Stomach smooth muscle (tissue), 2 donors: ENCODE measurements around the gene QKI.

Experiments used
- H3K27ac ChIP-seq: one replicate; pipeline ENCODE4 v1.7.0; 2013; ENCODE audit warnings: mild to moderate bottlenecking, low read length, inconsistent platforms
- H3K27me3 ChIP-seq, 2 donors: one replicate each; pipeline ENCODE4 v1.7.0; 2013; ENCODE audit warnings: low read length in 2 of 2; ENCODE audit not compliant: insufficient read depth in 2 of 2, control insufficient read depth in 1 of 2
- H3K36me3 ChIP-seq, 2 donors: one replicate each; pipeline ENCODE4 v1.7.0; 2013; ENCODE audit warnings: low read length in 2 of 2; ENCODE audit not compliant: control insufficient read depth in 2 of 2, insufficient read depth in 2 of 2
- H3K4me1 ChIP-seq: one replicate; pipeline ENCODE4 v1.7.0; 2013; ENCODE audit warnings: low read length; ENCODE audit not compliant: control insufficient read depth, insufficient read depth
- H3K4me3 ChIP-seq, 2 donors: one replicate each; pipeline ENCODE4 v1.7.0; 2013; ENCODE audit warnings: low read length in 2 of 2
- H3K9ac ChIP-seq, 2 donors: one replicate each; pipeline ENCODE4 v1.7.0; 2013; ENCODE audit warnings: low read length in 2 of 2, mild to moderate bottlenecking in 1 of 2
- H3K9me3 ChIP-seq, 2 donors: one replicate each; pipeline ENCODE4 v1.7.0; 2013; ENCODE audit warnings: low read length in 2 of 2; ENCODE audit not compliant: control insufficient read depth in 2 of 2
- donor health status: healthy.
- donor health status: Pancreatic carcinoma.

The QKI gene

DNA sequence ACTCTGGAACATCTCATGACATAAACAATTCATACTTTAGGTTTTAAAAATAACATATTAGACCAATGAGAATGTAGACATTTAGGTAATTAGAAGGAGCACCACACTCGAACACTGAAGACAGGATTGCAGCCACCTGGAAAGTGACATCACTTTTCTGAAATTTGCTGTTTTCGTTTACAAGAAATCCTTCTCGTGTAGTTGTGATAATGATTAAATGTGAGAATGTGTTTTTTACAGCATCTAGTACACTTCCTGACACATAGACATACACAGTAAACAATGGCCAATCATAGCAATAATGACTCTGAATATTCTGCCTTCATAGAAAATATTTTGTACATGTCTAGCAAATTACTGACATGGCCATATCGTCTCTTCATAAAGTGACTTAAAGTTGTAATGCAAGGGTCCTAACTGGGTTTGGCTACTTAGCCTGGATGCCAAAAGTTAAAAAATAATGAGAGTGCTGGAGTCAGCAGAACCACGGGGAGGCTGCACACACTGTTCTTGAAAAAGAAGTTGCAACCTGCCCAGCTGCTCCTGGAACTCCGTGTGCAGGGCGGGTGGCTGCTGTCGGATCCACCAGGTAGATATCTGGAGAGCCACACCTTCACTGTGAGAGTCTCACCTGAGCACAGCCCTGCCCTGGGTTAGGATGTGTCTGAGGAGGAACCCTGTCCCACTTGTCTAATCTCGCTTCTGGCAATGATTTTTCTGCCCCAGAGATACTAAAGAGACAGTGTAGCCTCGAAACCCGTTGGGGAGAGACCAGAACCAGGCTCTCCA, 212.9 kb downstream of the QKI start:
- H3K27me3 ChIP-seq, result peaks cover 4 to 9% of the 10 kb centered on the region in 2 donors
- no peaks in the 10 kb centered on the region for H3K36me3 ChIP-seq
- H3K9ac ChIP-seq, result no peak overlapping the region
- peaks cover 0 to 9% of the 10 kb centered on the region in 2 donors for H3K9me3 ChIP-seq
- no peak overlapping the region for H3K27ac ChIP-seq
- no peak overlapping the region for H3K4me3 ChIP-seq
- H3K4me1 ChIP-seq, result no peaks in the 10 kb centered on the region
